Measurements from ENCODE around the gene SLC12A2. TPM values are rescaled to one million over a fixed set of nuclear protein-coding genes. Genes with fewer than 3 reads are reported as not detected.

Gene SLC12A2
- total and polyA plus RNA-seq, 9 of the 15 experiments (the other 6 are each of a cell fraction or from before 2014, with no cell fraction given): 5.1 to 20.3 (median 12.6) TPM

GRCh38 chr5:128083033-128083810 is at the start of gene SLC12A2 (continued):
- TF ChIP-seq ZNF3 (CRISPR knock-in tag; IDR thresholded peaks at IDR 0.05) (no peak), ZBTB1 (CRISPR knock-in tag; IDR thresholded peaks at IDR 0.05; ENCODE audit: borderline replicate concordance, low read depth) (peak; percentile 58; the same call in 1 of the 2 replicates), DPF2 (IDR thresholded peaks at IDR 0.05) (peak; percentile 40; the same call in 1 of the 2 replicates), MAZ (CRISPR knock-in tag; conservative IDR thresholded peaks at IDR 0.05 in 1 of 2, IDR thresholded peaks at IDR 0.05 in 1 of 2) (peak; percentile 75 to 79), BRF1 (IDR thresholded peaks at IDR 0.05; ENCODE audit: borderline replicate concordance, extremely low read depth, insufficient read length) (no peak), FOXP4 (CRISPR knock-in tag; IDR thresholded peaks at IDR 0.05; ENCODE audit: borderline replicate concordance) (peak; percentile 47; the same call in 1 of the 2 replicates), ZNF75A (CRISPR knock-in tag; IDR thresholded peaks at IDR 0.05) (no peak), ZZZ3 (IDR thresholded peaks at IDR 0.05) (no peak), BCLAF1 (IDR thresholded peaks at IDR 0.05; ENCODE audit: borderline replicate concordance in 1 of 2, control insufficient read depth in 1 of 2, low read depth in 2 of 2, low read length in 1 of 2) (peak in 1 of 2 experiments; percentile 84; a peak in 2 of 4 replicates), SRSF1 (IDR thresholded peaks at IDR 0.05; ENCODE audit: low read depth, low read length) (peak; percentile 87; the same call in 1 of the 2 replicates), ZNF184 (CRISPR knock-in tag; IDR thresholded peaks at IDR 0.05) (no peak), PREB (CRISPR knock-in tag; IDR thresholded peaks at IDR 0.05) (no peak), ZBTB5 (IDR thresholded peaks at IDR 0.05) (no peak), CCNT2 (IDR thresholded peaks at IDR 0.05; ENCODE audit: borderline replicate concordance, extremely low read depth, insufficient read length, low read depth, low read length) (peak; percentile 16), CC2D1A (IDR thresholded peaks at IDR 0.05) (no peak), ETS2 (tag; IDR thresholded peaks at IDR 0.05; ENCODE audit: borderline replicate concordance, poor library complexity, severe bottlenecking) (no peak), ARID2 (IDR thresholded peaks at IDR 0.05) (no peak), SNIP1 (IDR thresholded peaks at IDR 0.05; ENCODE audit: low read depth) (no peak)
